ENCODE data around the gene RNU5D-1. TPM values are rescaled to one million over a fixed set of nuclear protein-coding genes. Genes with fewer than 3 reads are reported as not detected.

RNU5D-1 gene
- total and polyA plus RNA-seq, 10 of the 15 experiments (the other 5 are each of a cell fraction or from before 2014, with no cell fraction given), result not detected

GRCh38 chr1:44735992-44736391 is 5.0 kb upstream of the RNU5D-1 start:
- Histone ChIP-seq H3K4me1 (ENCODE audit: control insufficient read depth, insufficient read depth, low read length) (peaks cover 11% of the 10 kb centered on the region), H3K4me2 (ENCODE audit: control insufficient read depth, insufficient read depth) (no peak overlapping the region), H3K79me2 (ENCODE audit: control insufficient read depth, insufficient read depth, low read length) (peaks cover 17% of the 10 kb centered on the region), H3K9me3 (replicated peaks; ENCODE audit: control insufficient read depth, insufficient read depth, low read length) (no peaks in the 10 kb centered on the region), H3K27me3 (replicated peaks in 1 of 2; ENCODE audit: control insufficient read depth in 2 of 2, insufficient read depth in 2 of 2, low read length in 1 of 2) (no peaks in the 10 kb centered on the region), H3K36me3 (ENCODE audit: control insufficient read depth in 2 of 2, insufficient read depth in 2 of 2, low read length in 1 of 2) (no peaks in the 10 kb centered on the region), H3K9ac (ENCODE audit: control insufficient read depth, insufficient read depth, low read length) (no peak overlapping the region), H2AFZ (ENCODE audit: control insufficient read depth, low read depth, low read length) (no peak overlapping the region), H3K27ac (ENCODE audit: control insufficient read depth, insufficient read depth) (no peak overlapping the region), H4K20me1 (ENCODE audit: control insufficient read depth, insufficient read depth) (no peaks in the 10 kb centered on the region), H3K4me3 (no peak overlapping the region)
- ATAC-seq, result no peak
- no TSS peak for BruUV-seq (replicated peaks)
- DNase-seq (ENCODE audit: low read depth, low spot score), result no peak
- in situ Hi-C loops (cut with MboI), result loop anchor here (10.0 kb wide), 1 partner anchor 759 kb away; the partner anchor contains the start of gene TESK2
- WGBS (ENCODE audit: insufficient coverage, insufficient replicate concordance, low lambda C conversion rate, missing lambda C conversion rate), result 93% methylated on average over 1 of the region's 1 CpG
- SMC1A ChIA-PET (ENCODE audit: uncharacterized antibody, unreplicated experiment), result interaction anchor here (1.0 kb wide), 1 partner anchor 14 kb away, joined by 3 read pairs; no protein-coding TSS in a partner anchor
- intact Hi-C loops (cut with micrococcal nuclease; ENCODE audit: unreplicated experiment), result no loop called here
- CTCF ChIA-PET, result interaction anchor here (0.8 to 1.0 kb wide), 2 partner anchors 51 to 278 kb away, joined by 3 read pairs; no protein-coding TSS in a partner anchor
- FAIRE-seq, result no peak
- POLR2A ChIA-PET, result interaction anchor here (0.6 to 1.1 kb wide), 3 partner anchors 31 to 737 kb away, joined by 3 read pairs; partner anchors contain the start of gene HECTD3
- RAD21 ChIA-PET (ENCODE audit: unreplicated experiment), result no interaction called here
- TF ChIP-seq NFXL1 (IDR thresholded peaks at IDR 0.05; ENCODE audit: borderline replicate concordance) (no peak), HCFC1 (IDR thresholded peaks at IDR 0.05; ENCODE audit: low read length) (no peak), SMAD1 (IDR thresholded peaks at IDR 0.05; ENCODE audit: low read depth, partially characterized antibody) (no peak), YBX1 (IDR thresholded peaks at IDR 0.05) (no peak), FOXK2 (IDR thresholded peaks at IDR 0.05) (no peak), CREB1 (IDR thresholded peaks at IDR 0.05; ENCODE audit: low read depth) (no peak), NR2F1 (conservative IDR thresholded peaks at IDR 0.05) (no peak), RAD51 (IDR thresholded peaks at IDR 0.05) (no peak), POLR2A (IDR thresholded peaks at IDR 0.05; ENCODE audit: low read depth, low read length) (no peak), ATF7 (IDR thresholded peaks at IDR 0.05; ENCODE audit: low read depth) (no peak), HDAC6 (IDR thresholded peaks at IDR 0.05; ENCODE audit: unreplicated experiment) (no peak), FOS (IDR thresholded peaks at IDR 0.05; ENCODE audit: borderline replicate concordance, extremely low read depth, insufficient read length) (no peak), PML (IDR thresholded peaks at IDR 0.05; ENCODE audit: low read length) (no peak), BRCA1 (IDR thresholded peaks at IDR 0.05; ENCODE audit: low read depth, low read length) (no peak), LARP7 (IDR thresholded peaks at IDR 0.05) (no peak)
- TF ChIP-seq, protein P1, sequence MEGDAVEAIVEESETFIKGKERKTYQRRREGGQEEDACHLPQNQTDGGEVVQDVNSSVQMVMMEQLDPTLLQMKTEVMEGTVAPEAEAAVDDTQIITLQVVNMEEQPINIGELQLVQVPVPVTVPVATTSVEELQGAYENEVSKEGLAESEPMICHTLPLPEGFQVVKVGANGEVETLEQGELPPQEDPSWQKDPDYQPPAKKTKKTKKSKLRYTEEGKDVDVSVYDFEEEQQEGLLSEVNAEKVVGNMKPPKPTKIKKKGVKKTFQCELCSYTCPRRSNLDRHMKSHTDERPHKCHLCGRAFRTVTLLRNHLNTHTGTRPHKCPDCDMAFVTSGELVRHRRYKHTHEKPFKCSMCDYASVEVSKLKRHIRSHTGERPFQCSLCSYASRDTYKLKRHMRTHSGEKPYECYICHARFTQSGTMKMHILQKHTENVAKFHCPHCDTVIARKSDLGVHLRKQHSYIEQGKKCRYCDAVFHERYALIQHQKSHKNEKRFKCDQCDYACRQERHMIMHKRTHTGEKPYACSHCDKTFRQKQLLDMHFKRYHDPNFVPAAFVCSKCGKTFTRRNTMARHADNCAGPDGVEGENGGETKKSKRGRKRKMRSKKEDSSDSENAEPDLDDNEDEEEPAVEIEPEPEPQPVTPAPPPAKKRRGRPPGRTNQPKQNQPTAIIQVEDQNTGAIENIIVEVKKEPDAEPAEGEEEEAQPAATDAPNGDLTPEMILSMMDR (IDR thresholded peaks at IDR 0.05 in 2 of 3, conservative IDR thresholded peaks at IDR 0.05 in 1 of 3; ENCODE audit: control insufficient read depth in 2 of 3, extremely low read depth in 1 of 3, insufficient read depth in 1 of 3, low read depth in 3 of 3, low read length in 3 of 3), result no peak
- TF ChIP-seq, protein P2, sequence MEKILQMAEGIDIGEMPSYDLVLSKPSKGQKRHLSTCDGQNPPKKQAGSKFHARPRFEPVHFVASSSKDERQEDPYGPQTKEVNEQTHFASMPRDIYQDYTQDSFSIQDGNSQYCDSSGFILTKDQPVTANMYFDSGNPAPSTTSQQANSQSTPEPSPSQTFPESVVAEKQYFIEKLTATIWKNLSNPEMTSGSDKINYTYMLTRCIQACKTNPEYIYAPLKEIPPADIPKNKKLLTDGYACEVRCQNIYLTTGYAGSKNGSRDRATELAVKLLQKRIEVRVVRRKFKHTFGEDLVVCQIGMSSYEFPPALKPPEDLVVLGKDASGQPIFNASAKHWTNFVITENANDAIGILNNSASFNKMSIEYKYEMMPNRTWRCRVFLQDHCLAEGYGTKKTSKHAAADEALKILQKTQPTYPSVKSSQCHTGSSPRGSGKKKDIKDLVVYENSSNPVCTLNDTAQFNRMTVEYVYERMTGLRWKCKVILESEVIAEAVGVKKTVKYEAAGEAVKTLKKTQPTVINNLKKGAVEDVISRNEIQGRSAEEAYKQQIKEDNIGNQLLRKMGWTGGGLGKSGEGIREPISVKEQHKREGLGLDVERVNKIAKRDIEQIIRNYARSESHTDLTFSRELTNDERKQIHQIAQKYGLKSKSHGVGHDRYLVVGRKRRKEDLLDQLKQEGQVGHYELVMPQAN (conservative IDR thresholded peaks at IDR 0.05), result no peak
- TF ChIP-seq, protein P3, sequence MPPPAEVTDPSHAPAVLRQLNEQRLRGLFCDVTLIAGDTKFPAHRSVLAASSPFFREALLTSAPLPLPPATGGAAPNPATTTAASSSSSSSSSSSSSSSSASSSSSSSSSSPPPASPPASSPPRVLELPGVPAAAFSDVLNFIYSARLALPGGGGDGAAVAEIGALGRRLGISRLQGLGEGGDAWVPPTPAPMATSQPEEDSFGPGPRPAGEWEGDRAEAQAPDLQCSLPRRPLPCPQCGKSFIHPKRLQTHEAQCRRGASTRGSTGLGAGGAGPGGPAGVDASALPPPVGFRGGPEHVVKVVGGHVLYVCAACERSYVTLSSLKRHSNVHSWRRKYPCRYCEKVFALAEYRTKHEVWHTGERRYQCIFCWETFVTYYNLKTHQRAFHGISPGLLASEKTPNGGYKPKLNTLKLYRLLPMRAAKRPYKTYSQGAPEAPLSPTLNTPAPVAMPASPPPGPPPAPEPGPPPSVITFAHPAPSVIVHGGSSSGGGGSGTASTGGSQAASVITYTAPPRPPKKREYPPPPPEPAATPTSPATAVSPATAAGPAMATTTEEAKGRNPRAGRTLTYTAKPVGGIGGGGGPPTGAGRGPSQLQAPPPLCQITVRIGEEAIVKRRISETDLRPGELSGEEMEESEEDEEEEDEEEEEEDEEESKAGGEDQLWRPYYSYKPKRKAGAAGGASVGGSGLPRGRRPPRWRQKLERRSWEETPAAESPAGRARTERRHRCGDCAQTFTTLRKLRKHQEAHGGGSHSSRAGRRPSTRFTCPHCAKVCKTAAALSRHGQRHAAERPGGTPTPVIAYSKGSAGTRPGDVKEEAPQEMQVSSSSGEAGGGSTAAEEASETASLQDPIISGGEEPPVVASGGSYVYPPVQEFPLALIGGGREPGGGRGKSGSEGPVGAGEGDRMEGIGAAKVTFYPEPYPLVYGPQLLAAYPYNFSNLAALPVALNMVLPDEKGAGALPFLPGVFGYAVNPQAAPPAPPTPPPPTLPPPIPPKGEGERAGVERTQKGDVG (CRISPR knock-in tag; IDR thresholded peaks at IDR 0.05), result no peak
- TF ChIP-seq, protein P4, sequence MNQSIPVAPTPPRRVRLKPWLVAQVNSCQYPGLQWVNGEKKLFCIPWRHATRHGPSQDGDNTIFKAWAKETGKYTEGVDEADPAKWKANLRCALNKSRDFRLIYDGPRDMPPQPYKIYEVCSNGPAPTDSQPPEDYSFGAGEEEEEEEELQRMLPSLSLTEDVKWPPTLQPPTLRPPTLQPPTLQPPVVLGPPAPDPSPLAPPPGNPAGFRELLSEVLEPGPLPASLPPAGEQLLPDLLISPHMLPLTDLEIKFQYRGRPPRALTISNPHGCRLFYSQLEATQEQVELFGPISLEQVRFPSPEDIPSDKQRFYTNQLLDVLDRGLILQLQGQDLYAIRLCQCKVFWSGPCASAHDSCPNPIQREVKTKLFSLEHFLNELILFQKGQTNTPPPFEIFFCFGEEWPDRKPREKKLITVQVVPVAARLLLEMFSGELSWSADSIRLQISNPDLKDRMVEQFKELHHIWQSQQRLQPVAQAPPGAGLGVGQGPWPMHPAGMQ (IDR thresholded peaks at IDR 0.05; ENCODE audit: borderline replicate concordance), result no peak
